ENCODE data around the gene SLC51B.
"Not testable (repeated sequence)": the region's sequence is repeated elsewhere in the genome, so short reads cannot be mapped to it uniquely, and the experiment has no call there.

The SLC51B gene

GRCh38 chr15:65032801-65033537 lies 12.2 kb upstream of the SLC51B start:
- peak in 1 of 2 donors; percentile 62 for DNase-seq (ENCODE audit: low spot score in 2 of 2)

DNA sequence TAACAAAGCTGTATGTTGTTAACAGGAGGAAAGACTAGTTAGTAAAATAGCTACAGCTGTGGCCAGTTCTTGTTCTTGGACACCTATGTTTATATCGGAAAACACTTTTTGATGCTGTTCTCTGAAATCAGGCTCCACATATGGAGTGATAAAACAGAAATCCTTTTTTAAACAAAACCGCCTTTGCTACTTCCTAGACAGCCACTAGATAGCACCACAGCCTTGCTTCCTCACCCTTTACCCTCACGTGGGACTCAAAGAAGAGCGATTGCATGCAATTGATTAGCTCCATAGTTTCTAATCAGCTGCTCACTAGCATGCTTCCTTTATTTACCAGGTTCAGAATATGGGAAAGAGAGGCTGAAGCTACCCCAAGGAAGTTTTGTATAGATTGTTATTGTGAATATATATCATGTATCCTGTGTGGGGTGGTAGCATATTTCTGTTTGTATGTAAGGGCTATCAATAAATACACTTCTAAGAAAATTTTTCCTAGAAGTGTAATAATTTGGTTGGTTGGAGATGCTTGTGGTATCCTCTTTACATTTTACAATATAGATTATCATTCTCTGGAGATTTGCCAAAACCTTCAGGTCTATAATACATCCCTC lies 11.4 kb upstream of the SLC51B start:
- no peak overlapping the region for H3K27ac Mint-ChIP-seq
- peak overlapping the region; percentile 22 for H3K4me3 Mint-ChIP-seq
- no peak for ATAC-seq
- H3K36me3 Mint-ChIP-seq = no peaks in the 10 kb centered on the region
- peaks cover 5% of the 10 kb centered on the region for H3K4me1 Mint-ChIP-seq
- no peak for DNase-seq (ENCODE audit: low spot score in 2 of 2)
- no peaks in the 10 kb centered on the region for H3K9me3 Mint-ChIP-seq

More at GRCh38 chr15:65032801-65033537, 12.2 kb upstream of the SLC51B start:
- H3K27ac Mint-ChIP-seq = no peak overlapping the region
- peaks cover 13% of the 10 kb centered on the region for H3K4me1 Mint-ChIP-seq
- peak; percentile 71 for ATAC-seq
- no peaks in the 10 kb centered on the region for H3K9me3 Mint-ChIP-seq
- peak overlapping the region; percentile 22 for H3K4me3 Mint-ChIP-seq
- H3K36me3 Mint-ChIP-seq = no peaks in the 10 kb centered on the region

GRCh38 chr15:65034719-65035118 lies 10.5 kb upstream of the SLC51B start:
- H3K27ac Mint-ChIP-seq = no peak overlapping the region
- H3K4me1 Mint-ChIP-seq = peaks cover 5% of the 10 kb centered on the region
- no peak overlapping the region for H3K4me3 Mint-ChIP-seq
- DNase-seq (ENCODE audit: low spot score in 2 of 2) = no peak
- H3K9me3 Mint-ChIP-seq = no peaks in the 10 kb centered on the region
- H3K36me3 Mint-ChIP-seq = no peaks in the 10 kb centered on the region
- no peak for ATAC-seq

GRCh38 chr15:65037309-65037708 lies 7.9 kb upstream of the SLC51B start:
- ATAC-seq (no peak), DNase-seq (ENCODE audit: low spot score in 2 of 2) (no peak)
- H3K36me3 Mint-ChIP-seq = no peaks in the 10 kb centered on the region
- no peak overlapping the region for H3K4me3 Mint-ChIP-seq
- H3K27ac Mint-ChIP-seq = no peak overlapping the region
- H3K9me3 Mint-ChIP-seq = no peaks in the 10 kb centered on the region
- peaks cover 5% of the 10 kb centered on the region for H3K4me1 Mint-ChIP-seq

GRCh38 chr15:65038428-65038827 lies 6.8 kb upstream of the SLC51B start:
- Mint-ChIP-seq H3K9me3 (no peaks in the 10 kb centered on the region), H3K36me3 (no peaks in the 10 kb centered on the region), H3K4me3 (no peak overlapping the region), H3K4me1 (peaks cover under 1% of the 10 kb centered on the region), H3K27ac (no peak overlapping the region)
- no peak for ATAC-seq
- DNase-seq (ENCODE audit: low spot score in 2 of 2) = no peak

DNA sequence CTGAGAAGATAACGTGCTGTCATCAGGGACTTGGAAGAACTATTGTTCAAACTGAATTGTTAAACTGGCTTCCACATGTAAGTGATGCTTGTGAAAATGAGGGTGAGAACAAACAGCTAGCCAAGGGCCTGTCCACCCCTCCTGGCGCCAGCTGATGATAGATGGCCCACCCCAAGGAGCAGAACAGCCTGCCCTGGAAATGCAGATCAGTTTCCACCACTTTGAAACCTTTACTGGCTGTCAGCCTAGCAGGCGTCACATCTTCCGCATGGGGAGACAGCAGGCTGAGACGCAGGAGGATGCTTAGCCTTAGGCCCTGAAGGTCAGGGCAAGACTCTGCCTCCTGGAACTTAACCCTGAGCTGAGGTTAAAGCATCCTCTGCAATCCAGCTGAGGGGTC lies 6.4 kb upstream of the SLC51B start:
- no peak for DNase-seq (ENCODE audit: low spot score in 2 of 2)
- no peak overlapping the region for H3K27ac Mint-ChIP-seq

GRCh38 chr15:65040461-65040860 lies 4.7 kb upstream of the SLC51B start:
- H3K36me3 Mint-ChIP-seq = no peaks in the 10 kb centered on the region
- H3K9me3 Mint-ChIP-seq = no peaks in the 10 kb centered on the region

More for the DNA sequence above, 6.4 kb upstream of the SLC51B start:
- Mint-ChIP-seq H3K9me3 (no peaks in the 10 kb centered on the region), H3K4me1 (no peaks in the 10 kb centered on the region), H3K4me3 (no peak overlapping the region), H3K36me3 (no peaks in the 10 kb centered on the region)
- ATAC-seq = no peak

DNA sequence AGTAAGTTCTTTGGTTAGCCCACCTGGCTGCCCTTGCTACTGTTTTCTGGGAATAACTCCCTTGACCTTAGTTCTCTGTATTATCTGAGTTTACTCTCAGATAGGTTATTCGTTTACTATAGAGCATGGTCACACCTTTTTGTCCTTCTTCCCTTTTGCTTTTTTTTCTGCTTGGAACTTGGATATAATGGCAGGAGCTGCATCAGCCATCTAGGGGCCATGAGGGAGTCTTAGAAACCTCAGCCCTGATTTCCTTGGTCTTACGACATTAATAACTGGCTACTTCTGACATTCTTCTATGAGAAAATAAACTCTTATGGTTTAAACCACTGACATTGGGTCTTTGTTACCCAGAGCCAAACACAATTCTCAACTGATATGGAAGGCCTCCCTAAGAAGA lies 3.4 kb upstream of the SLC51B start:
- no peaks in the 10 kb centered on the region for H3K36me3 Mint-ChIP-seq
- H3K9me3 Mint-ChIP-seq = no peaks in the 10 kb centered on the region
- DNase-seq (ENCODE audit: low spot score in 2 of 2) (no peak), ATAC-seq (no peak)
- no peaks in the 10 kb centered on the region for H3K4me1 Mint-ChIP-seq
- no peak overlapping the region for H3K27ac Mint-ChIP-seq
- no peak overlapping the region for H3K4me3 Mint-ChIP-seq

More at GRCh38 chr15:65040461-65040860, 4.7 kb upstream of the SLC51B start:
- no peak for ATAC-seq
- no peak overlapping the region for H3K27ac Mint-ChIP-seq
- no peak for DNase-seq (ENCODE audit: low spot score in 2 of 2)
- no peak overlapping the region for H3K4me3 Mint-ChIP-seq
- no peaks in the 10 kb centered on the region for H3K4me1 Mint-ChIP-seq

DNA sequence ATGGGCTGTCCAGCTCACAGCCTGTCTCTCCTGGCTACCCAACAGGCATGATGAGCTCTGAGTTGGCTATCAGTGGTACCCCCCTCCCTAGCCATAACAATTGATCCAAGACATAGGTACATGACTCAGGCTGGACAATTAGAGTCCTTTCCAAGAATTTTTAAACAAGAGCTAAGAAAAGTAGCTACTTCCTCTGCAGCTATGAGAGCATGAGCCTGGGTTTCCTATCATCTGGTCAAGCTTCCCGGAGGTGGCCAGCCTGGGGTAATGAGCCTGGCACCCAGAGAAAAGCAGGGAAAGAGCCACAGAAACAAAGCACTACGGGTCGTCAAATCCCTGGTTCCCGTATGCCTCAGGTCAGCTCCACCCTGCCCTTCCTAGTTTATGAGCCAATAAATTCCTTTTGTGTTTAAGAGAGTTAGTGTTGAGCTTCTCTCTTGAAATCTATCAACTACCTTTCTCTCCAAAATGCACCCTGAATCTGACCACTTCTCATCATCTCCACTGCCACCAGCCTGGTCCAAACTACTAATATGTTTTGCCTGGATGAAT lies 2.3 kb upstream of the SLC51B start:
- ATAC-seq (no peak), DNase-seq (ENCODE audit: low spot score in 2 of 2) (no peak)
- Mint-ChIP-seq H3K27ac (no peak overlapping the region), H3K36me3 (no peaks in the 10 kb centered on the region), H3K4me1 (no peaks in the 10 kb centered on the region), H3K9me3 (no peaks in the 10 kb centered on the region), H3K4me3 (no peak overlapping the region)

DNA sequence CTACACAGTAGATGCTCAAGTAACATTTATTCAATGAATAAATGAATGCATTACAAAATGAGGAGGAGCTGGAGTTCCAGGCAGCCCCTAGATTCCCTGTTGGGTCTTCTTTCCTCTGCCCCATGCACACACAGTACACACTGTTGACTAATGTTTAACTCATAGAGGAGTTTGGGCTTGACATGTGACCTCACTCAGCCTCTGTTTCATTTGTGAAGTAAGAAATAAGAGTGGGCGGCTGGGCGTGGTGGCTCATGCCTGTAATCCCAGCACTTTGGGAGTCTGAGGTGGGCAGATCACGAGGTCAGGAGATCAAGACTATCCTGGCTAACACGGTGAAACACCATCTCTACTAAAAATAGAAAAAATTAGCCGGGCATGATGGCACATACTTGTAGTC lies 969 bp upstream of the SLC51B start:
- not testable (repeated sequence) for DNase-seq (ENCODE audit: low spot score in 2 of 2); H3K27ac Mint-ChIP-seq

GRCh38 chr15:65048241-65048640 lies 3.1 kb downstream of the SLC51B start:
- H3K36me3 Mint-ChIP-seq = no peaks in the 10 kb centered on the region
- H3K27ac Mint-ChIP-seq = no peak overlapping the region

More for the DNA sequence above, 969 bp upstream of the SLC51B start:
- H3K36me3 Mint-ChIP-seq, H3K4me3 Mint-ChIP-seq, H3K9me3 Mint-ChIP-seq, H3K4me1 Mint-ChIP-seq: not testable (repeated sequence)
- peak; percentile 73 for ATAC-seq

DNA sequence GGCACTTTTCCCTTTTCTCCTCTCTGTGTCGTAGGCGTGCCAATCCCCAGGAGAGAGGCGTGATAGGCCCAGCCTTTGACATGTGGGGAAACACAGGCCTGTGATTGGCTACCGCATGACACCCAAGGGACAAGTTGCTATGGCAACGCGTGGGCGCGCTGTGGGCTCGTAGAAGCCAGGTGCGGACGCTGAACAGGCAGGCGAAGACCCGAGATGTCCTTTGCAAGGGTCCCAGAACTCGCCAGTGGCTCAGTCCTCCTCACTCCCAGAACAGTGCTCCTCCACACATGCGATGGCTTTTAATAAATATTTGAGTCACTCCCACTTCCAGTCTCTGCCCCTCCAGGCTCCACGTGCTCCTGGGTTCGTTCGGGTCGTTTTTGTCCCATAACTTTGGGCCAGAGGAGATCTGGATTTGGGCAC lies 4.2 kb downstream of the SLC51B start:
- Mint-ChIP-seq H3K4me1 (peaks cover 12% of the 10 kb centered on the region), H3K27ac (peak overlapping the region; percentile 63), H3K4me3 (peak overlapping the region; percentile 54), H3K9me3 (no peaks in the 10 kb centered on the region), H3K36me3 (no peaks in the 10 kb centered on the region)
- ATAC-seq = peak; percentile 96
- peak; percentile 77 to 88 for DNase-seq (ENCODE audit: low spot score in 2 of 2)

More at GRCh38 chr15:65048241-65048640, 3.1 kb downstream of the SLC51B start:
- Mint-ChIP-seq H3K4me3 (no peak overlapping the region), H3K9me3 (no peaks in the 10 kb centered on the region), H3K4me1 (peaks cover 12% of the 10 kb centered on the region)
- DNase-seq (ENCODE audit: low spot score in 2 of 2) (no peak), ATAC-seq (no peak)

DNA sequence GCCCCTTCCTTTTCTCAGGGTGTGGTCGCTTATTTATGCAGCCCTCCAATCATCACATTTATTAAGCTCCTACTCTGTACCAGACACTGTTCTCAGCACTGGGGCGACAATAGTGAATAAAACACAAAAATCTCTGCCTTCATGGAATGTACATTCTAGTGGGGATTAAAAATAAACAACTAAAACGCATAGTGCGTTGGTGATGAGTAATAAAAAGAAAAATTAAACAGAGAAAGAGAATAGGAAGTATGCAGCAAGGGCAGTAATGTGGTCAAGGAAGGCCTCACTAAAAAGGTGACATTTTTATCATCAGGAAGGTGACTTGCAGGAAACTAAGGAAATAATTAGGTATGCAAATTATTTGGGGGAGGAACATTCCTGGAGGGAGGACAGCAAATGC lies 5.1 kb downstream of the SLC51B start:
- Mint-ChIP-seq H3K36me3 (no peaks in the 10 kb centered on the region), H3K4me1 (peaks cover 12% of the 10 kb centered on the region), H3K27ac (no peak overlapping the region), H3K4me3 (no peak overlapping the region), H3K9me3 (no peaks in the 10 kb centered on the region)
- ATAC-seq (no peak), DNase-seq (ENCODE audit: low spot score in 2 of 2) (no peak)

DNA sequence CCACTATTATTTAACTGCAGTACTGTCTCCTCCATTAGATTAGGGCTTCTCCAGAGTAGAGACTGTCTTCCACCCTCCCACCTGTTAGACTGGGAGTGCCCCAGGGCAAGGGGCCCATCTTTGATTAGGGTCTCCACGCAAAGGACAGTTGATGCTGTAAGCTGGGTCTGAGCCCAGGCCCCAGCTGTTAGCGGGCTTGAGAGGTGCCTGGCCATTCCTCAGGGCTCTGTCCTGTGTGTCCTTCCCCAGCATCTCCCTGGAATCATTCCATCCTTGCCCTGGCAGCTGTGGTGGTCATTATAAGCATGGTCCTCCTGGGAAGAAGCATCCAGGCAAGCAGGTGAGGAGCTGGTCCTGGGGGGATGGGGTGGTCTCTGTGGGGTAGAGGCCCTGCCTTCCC lies 6.1 kb downstream of the SLC51B start:
- H3K4me1 Mint-ChIP-seq = peaks cover 17% of the 10 kb centered on the region
- no peak overlapping the region for H3K27ac Mint-ChIP-seq
- no peaks in the 10 kb centered on the region for H3K9me3 Mint-ChIP-seq
- DNase-seq (ENCODE audit: low spot score in 2 of 2) = no peak
- no peaks in the 10 kb centered on the region for H3K36me3 Mint-ChIP-seq
- H3K4me3 Mint-ChIP-seq = no peak overlapping the region
- no peak for ATAC-seq

DNA sequence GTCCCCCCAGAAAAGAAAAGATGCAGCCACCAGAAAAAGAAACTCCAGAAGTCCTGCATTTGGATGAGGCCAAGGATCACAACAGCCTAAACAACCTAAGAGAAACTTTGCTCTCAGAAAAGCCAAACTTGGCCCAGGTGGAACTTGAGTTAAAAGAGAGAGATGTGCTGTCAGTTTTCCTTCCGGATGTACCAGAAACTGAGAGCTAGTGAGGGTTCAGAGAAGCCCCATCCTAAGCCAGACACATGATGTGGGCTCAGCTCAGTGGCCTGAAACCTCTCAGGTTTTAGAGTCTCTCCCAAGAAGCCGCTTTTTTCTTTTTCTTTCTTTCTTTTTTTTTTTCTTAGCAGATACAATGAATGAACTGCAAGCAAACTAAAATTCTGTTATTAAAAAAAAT lies 7.8 kb downstream of the SLC51B start:
- no peak for DNase-seq (ENCODE audit: low spot score in 2 of 2)
- no peak for ATAC-seq
- Mint-ChIP-seq H3K27ac (no peak overlapping the region), H3K4me3 (no peak overlapping the region), H3K36me3 (no peaks in the 10 kb centered on the region), H3K4me1 (peaks cover 17% of the 10 kb centered on the region), H3K9me3 (no peaks in the 10 kb centered on the region)
